Heart left ventricle (tissue), 16 donors: ENCODE data around the gene CCDC92. TPM values are rescaled to one million over a fixed set of nuclear protein-coding genes. Genes with fewer than 3 reads are reported as not detected.

Experiments used
- ATAC-seq, 4 donors: fragments of 200-7000 bp; cut with Tn5 transposase; one replicate each; pipeline ENCODE4 v1.9.1; 2020 to 2022; ENCODE audit warnings: moderate library complexity in 4 of 4, mild to moderate bottlenecking in 3 of 4, moderate number of reproducible peaks in 1 of 4
- DNase-seq, 5 donors: peaks; one replicate each; pipeline ENCODE4 v3.0.0-alpha.2; 2020
- H3K27ac ChIP-seq, 12 donors: fragments of 200-600 bp; sonication (generic) in 4 of 12; one replicate each; pipeline versions ENCODE4 v1.5.0 to v1.8.0; 2016 to 2022; ENCODE audit warnings: mild to moderate bottlenecking in 2 of 12
- H3K27me3 ChIP-seq, 9 donors: fragments of 200-600 bp; sonication (generic) in 2 of 9; one replicate each; pipeline versions ENCODE4 v1.5.1 to v1.8.0; 2016 to 2022; ENCODE audit warnings: mild to moderate bottlenecking in 3 of 9
- H3K36me3 ChIP-seq, 9 donors: fragments of 200-600 bp; sonication (generic) in 2 of 9; one replicate each; pipeline versions ENCODE4 v1.5.0 to v1.8.0; 2018 to 2022; ENCODE audit warnings: mild to moderate bottlenecking in 2 of 9
- H3K4me1 ChIP-seq, 12 donors: fragments of 200-600 bp; sonication (generic) in 4 of 12; one replicate each; pipeline versions ENCODE4 v1.5.0 to v1.8.0; 2016 to 2022; ENCODE audit warnings: mild to moderate bottlenecking in 3 of 12
- H3K4me3 ChIP-seq, 12 donors: fragments of 200-600 bp; sonication (generic) in 4 of 12; one replicate each; pipeline versions ENCODE4 v1.5.0 to v1.8.0; 2017 to 2022; ENCODE audit warnings: mild to moderate bottlenecking in 9 of 12, moderate library complexity in 4 of 12
- H3K9me3 ChIP-seq, 12 donors: fragments of 200-600 bp; sonication (generic) in 4 of 12; one replicate each; pipeline versions ENCODE4 v1.5.0 to v1.8.0; 2016 to 2022; ENCODE audit warnings: mild to moderate bottlenecking in 1 of 12
- POLR2A ChIP-seq, 2 donors: fragments of 450-650 bp; IDR thresholded peaks; one replicate each; pipeline ENCODE4 v1.6.1; 2017; ENCODE audit warnings: antibody characterized with exemption in 2 of 2, mild to moderate bottlenecking in 2 of 2, moderate library complexity in 2 of 2
- WGBS, 4 donors: extraction: QIAGEN DNeasy Blood & Tissue Kit in 2 of 4; methylation state at CpG; one replicate each; pipeline versions ENCODE4 v1.1.5 to v1.1.7; 2013 to 2018; 5-methylcytosine and 5-hydroxymethylcytosine counted together
- intact Hi-C, 10 donors: fragments of 100-400 bp; cut with DNase I; formaldehyde crosslinking; loops; one replicate each; pipeline versions ENCODE4 v1.11.1 to v1.14.2; 2022
- polyA plus RNA-seq, 2 donors: library from polyadenylated mRNA; stranded (reverse); fragments of 200-250 nt; gene quantifications; one replicate each; pipeline ENCODE4 v1.2.3, GENCODE V29; 2013
- total RNA-seq, 9 donors: library from RNA; depleted of rRNA in 2 of 9; stranded (reverse); fragments of >200 nt in 2 of 9; fragmentation: NEBNext Ultra II Directional in 3 of 9; extraction: Animal tissue kit (Norgen Biotek cat#: 25700) in 3 of 9; gene quantifications; one replicate each; pipeline versions ENCODE4 v1.1.0 to v1.2.4, GENCODE V29; 2016 to 2023
- TF ChIP-seq, protein P1 (sequence below), 12 donors: fragments of 200-600 bp; sonication (generic) in 4 of 12; IDR thresholded peaks; one replicate each; pipeline versions ENCODE4 v1.5.0 to v1.8.0; 2018 to 2022; ENCODE audit warnings: antibody characterized with exemption in 12 of 12, mild to moderate bottlenecking in 5 of 12
- donor health status: ischemic (EF 13 %, LVEDD 7.1; RV severe dilation, severe dysfunction).
- donor health status: healthy with polysubstance abuse.
- donor health status: DM: no; HTN: yes; CAD: no.
- donor health status: DM: no; HTN: no; CAD: no.
- donor health status: ischemic (EF 25% LVEDD 6.9; RV normal size, moderate dysfunction).
- donor health status: ischemic (EF 25% LVEDD 5.7; RV mildly dilated, moderate dysfunction).
- donor health status: healthy.
- donor health status: DM: yes; HTN: yes; CAD: no.
- donor health status: ischemic (EF 35%, LVEDD 5.7; RV mildly dilated, moderate dysfunction).
- donor health status: nonischemic (EF 11% LVEDD 7.7; RV severe dilation, severe dysfunction).
- donor health status: DM: yes; HTN: yes; CAD: no.
- donor health status: PGD.
- donor health status: ischemic (EF 29% LVEDD 5.4; RV normal size, mild dysfunction).
- donor health status: nonischemic (EF 23%, LVEDD 6.1; RV moderate dilation, normal function).

Gene CCDC92
- total and polyA plus RNA-seq, 11 donors: 37.8 to 86.1 (median 58.1) TPM

GRCh38 chr12:123923927-123924326 lies 48.7 kb downstream of the CCDC92 start:
- no peaks in the 10 kb centered on the region for H3K9me3 ChIP-seq

GRCh38 chr12:123923038-123923437 lies 49.6 kb downstream of the CCDC92 start:
- H3K4me1 ChIP-seq: no peaks in the 10 kb centered on the region
- TF ChIP-seq, protein P1, sequence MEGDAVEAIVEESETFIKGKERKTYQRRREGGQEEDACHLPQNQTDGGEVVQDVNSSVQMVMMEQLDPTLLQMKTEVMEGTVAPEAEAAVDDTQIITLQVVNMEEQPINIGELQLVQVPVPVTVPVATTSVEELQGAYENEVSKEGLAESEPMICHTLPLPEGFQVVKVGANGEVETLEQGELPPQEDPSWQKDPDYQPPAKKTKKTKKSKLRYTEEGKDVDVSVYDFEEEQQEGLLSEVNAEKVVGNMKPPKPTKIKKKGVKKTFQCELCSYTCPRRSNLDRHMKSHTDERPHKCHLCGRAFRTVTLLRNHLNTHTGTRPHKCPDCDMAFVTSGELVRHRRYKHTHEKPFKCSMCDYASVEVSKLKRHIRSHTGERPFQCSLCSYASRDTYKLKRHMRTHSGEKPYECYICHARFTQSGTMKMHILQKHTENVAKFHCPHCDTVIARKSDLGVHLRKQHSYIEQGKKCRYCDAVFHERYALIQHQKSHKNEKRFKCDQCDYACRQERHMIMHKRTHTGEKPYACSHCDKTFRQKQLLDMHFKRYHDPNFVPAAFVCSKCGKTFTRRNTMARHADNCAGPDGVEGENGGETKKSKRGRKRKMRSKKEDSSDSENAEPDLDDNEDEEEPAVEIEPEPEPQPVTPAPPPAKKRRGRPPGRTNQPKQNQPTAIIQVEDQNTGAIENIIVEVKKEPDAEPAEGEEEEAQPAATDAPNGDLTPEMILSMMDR (IDR thresholded peaks at IDR 0.05): no peak
- no peak for TF ChIP-seq POLR2A (IDR thresholded peaks at IDR 0.05)
- H3K36me3 ChIP-seq: no peaks in the 10 kb centered on the region
- H3K27ac ChIP-seq: no peak overlapping the region
- H3K4me3 ChIP-seq: no peak overlapping the region
- peaks cover 0 to 3% (median 0%) of the 10 kb centered on the region in 9 donors for H3K27me3 ChIP-seq
- H3K9me3 ChIP-seq: no peaks in the 10 kb centered on the region
- ATAC-seq (no peak), DNase-seq (no peak)
- whole genome bisulfite sequencing, 4 donors: 92 to 98% (median 97%) methylated on average over 2 of the region's 2 CpGs
- intact Hi-C loops: no loop called here

More at GRCh38 chr12:123923927-123924326, 48.7 kb downstream of the CCDC92 start:
- Histone ChIP-seq H3K4me1 (no peaks in the 10 kb centered on the region), H3K4me3 (no peak overlapping the region), H3K27ac (no peak overlapping the region), H3K36me3 (no peaks in the 10 kb centered on the region), H3K27me3 (peaks cover 0 to 3% (median 0%) of the 10 kb centered on the region in 9 donors)
- no peak for TF ChIP-seq POLR2A (IDR thresholded peaks at IDR 0.05)
- TF ChIP-seq, protein P1 (IDR thresholded peaks at IDR 0.05): no peak
- no peak for ATAC-seq
- no peak for DNase-seq
- WGBS, 4 donors: 54 to 61% (median 56%) methylated on average over 7 of the region's 7 CpGs
- intact Hi-C loops: no loop called here

GRCh38 chr12:123919980-123920360 lies 52.7 kb downstream of the CCDC92 start:
- no peaks in the 10 kb centered on the region for H3K9me3 ChIP-seq
- 82 to 92% (median 86%) methylated on average over 3 of the region's 3 CpGs for whole genome bisulfite sequencing, 4 donors
- DNase-seq (no peak), ATAC-seq (no peak)
- TF ChIP-seq, protein P1 (IDR thresholded peaks at IDR 0.05): no peak
- no peak for TF ChIP-seq POLR2A (IDR thresholded peaks at IDR 0.05)
- no peaks in the 10 kb centered on the region for H3K4me1 ChIP-seq
- H3K36me3 ChIP-seq: no peaks in the 10 kb centered on the region
- no peak overlapping the region for H3K27ac ChIP-seq
- H3K4me3 ChIP-seq: no peak overlapping the region
- peaks cover 0 to 7% (median 0%) of the 10 kb centered on the region in 9 donors for H3K27me3 ChIP-seq
- intact Hi-C loops: loop anchor here in 1 of 10 donors (10.0 kb wide), 1 partner anchor 855 kb away; no protein-coding TSS in a partner anchor

DNA sequence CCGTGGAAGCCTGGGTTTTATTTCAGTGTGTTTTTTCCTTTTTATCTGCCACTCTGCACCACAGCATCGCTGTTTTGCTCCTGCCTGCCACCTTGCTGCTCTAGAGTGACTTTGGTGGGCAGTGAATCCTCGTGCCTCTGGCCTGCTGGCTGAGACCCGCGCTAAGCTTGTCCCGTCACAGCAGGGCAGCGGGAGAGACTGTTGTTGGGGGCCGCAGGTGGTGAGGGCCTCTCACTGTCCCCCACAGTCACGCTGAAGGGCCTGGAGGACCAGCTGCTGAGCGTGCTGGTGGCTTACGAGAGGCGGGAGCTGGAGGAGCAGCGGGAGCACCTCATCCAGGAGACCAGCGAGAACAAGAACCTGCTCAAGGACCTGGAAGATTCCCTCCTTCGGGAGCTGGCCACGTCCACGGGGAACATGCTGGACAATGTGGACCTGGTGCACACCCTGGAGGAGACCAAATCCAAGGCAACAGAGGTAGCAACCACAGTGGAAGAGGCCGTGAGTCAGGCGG lies 55.2 kb downstream of the CCDC92 start:
- Histone ChIP-seq H3K4me1 (peaks cover 0 to 4% (median 0%) of the 10 kb centered on the region in 12 donors), H3K27ac (no peak overlapping the region), H3K4me3 (no peak overlapping the region), H3K9me3 (no peaks in the 10 kb centered on the region), H3K27me3 (peaks cover 0 to 7% (median 0%) of the 10 kb centered on the region in 9 donors), H3K36me3 (no peaks in the 10 kb centered on the region)
- ATAC-seq: no peak
- intact Hi-C loops: loop anchor here in 1 of 10 donors (10.0 kb wide), 1 partner anchor 857 kb away; no protein-coding TSS in a partner anchor
- DNase-seq: no peak
- 90 to 92% (median 91%) methylated on average over 19 of the region's 19 CpGs for WGBS, 4 donors
- TF ChIP-seq, protein P1 (IDR thresholded peaks at IDR 0.05): no peak
- no peak for TF ChIP-seq POLR2A (IDR thresholded peaks at IDR 0.05)
